Vagina (tissue), 2 donors: Measurements from ENCODE around the gene ARHGEF16. TPM values are rescaled to one million over a fixed set of nuclear protein-coding genes. Genes with fewer than 3 reads are reported as not detected.

Experiments used
- DNase-seq, 2 donors: peaks; one replicate each; pipeline ENCODE4 v3.0.0-alpha.2; 2017; ENCODE audit errors: extremely low spot score in 2 of 2
- H3K27ac ChIP-seq: fragments of 200-600 bp; sonication (generic); one replicate; pipeline ENCODE4 v1.5.1; 2019
- H3K27me3 ChIP-seq: fragments of 200-600 bp; sonication (generic); one replicate; pipeline ENCODE4 v1.5.1; 2019
- H3K36me3 ChIP-seq, 2 donors: fragments of 200-600 bp; sonication (generic); one replicate each; pipeline ENCODE4 v1.5.1; 2017 to 2019
- H3K4me1 ChIP-seq: fragments of 200-600 bp; sonication (generic); one replicate; pipeline ENCODE4 v1.5.1; 2019
- H3K4me3 ChIP-seq, 2 donors: fragments of 200-600 bp; sonication (generic); 1 replicate in 1 of 2; 2 replicates in 1 of 2; pipeline ENCODE4 v1.5.1; 2016 to 2019
- H3K9me3 ChIP-seq: fragments of 200-600 bp; sonication (generic); one replicate; pipeline ENCODE4 v1.5.1; 2019
- POLR2A ChIP-seq, 2 donors: fragments of 450-650 bp; IDR thresholded peaks; one replicate each; pipeline ENCODE4 v1.6.1; 2017; ENCODE audit warnings: antibody characterized with exemption in 2 of 2, mild to moderate bottlenecking in 2 of 2, moderate library complexity in 2 of 2
- POLR2AphosphoS5 ChIP-seq, 2 donors: sonication (generic); formaldehyde crosslinking; IDR thresholded peaks; one replicate each; pipeline ENCODE4 v1.9.0; 2017; ENCODE audit warnings: antibody characterized with exemption in 2 of 2, mild to moderate bottlenecking in 2 of 2, low read depth in 1 of 2; ENCODE audit not compliant: insufficient read depth in 1 of 2
- intact Hi-C: fragments of 100-400 bp; cut with DNase I; formaldehyde crosslinking; loops from one replicate; pipeline ENCODE4 v1.15.1; 2023
- total RNA-seq: library from RNA; depleted of rRNA; stranded (reverse); fragments of >200 nt; gene quantifications from one replicate; pipeline ENCODE4 v1.2.3, GENCODE V29; 2016
- TF ChIP-seq, protein P1 (sequence below), 3 experiments: fragments of 450-650 bp in 2 of 3; fragments of 200-600 bp in 1 of 3; sonication (generic) in 1 of 3; IDR thresholded peaks; one replicate each; pipeline ENCODE4 v1.5.1; 2017 to 2019; ENCODE audit warnings: antibody characterized with exemption in 3 of 3, mild to moderate bottlenecking in 2 of 3, moderate library complexity in 2 of 3

The ARHGEF16 gene
- total RNA-seq, 1 donor from 2014 or later = 6.4 TPM

GRCh38 chr1:3450983-3451382 is 3.5 kb upstream of the ARHGEF16 start:
- Histone ChIP-seq H3K27me3 (no peaks in the 10 kb centered on the region), H3K27ac (no peak overlapping the region), H3K4me3 (no peak overlapping the region), H3K4me1 (peaks cover 23% of the 10 kb centered on the region), H3K9me3 (no peaks in the 10 kb centered on the region), H3K36me3 (no peaks in the 10 kb centered on the region)
- intact Hi-C loops = loop anchor here (10.0 kb wide), 1 partner anchor 264 kb away; no protein-coding TSS in a partner anchor
- no peak for DNase-seq
- TF ChIP-seq, protein P1, sequence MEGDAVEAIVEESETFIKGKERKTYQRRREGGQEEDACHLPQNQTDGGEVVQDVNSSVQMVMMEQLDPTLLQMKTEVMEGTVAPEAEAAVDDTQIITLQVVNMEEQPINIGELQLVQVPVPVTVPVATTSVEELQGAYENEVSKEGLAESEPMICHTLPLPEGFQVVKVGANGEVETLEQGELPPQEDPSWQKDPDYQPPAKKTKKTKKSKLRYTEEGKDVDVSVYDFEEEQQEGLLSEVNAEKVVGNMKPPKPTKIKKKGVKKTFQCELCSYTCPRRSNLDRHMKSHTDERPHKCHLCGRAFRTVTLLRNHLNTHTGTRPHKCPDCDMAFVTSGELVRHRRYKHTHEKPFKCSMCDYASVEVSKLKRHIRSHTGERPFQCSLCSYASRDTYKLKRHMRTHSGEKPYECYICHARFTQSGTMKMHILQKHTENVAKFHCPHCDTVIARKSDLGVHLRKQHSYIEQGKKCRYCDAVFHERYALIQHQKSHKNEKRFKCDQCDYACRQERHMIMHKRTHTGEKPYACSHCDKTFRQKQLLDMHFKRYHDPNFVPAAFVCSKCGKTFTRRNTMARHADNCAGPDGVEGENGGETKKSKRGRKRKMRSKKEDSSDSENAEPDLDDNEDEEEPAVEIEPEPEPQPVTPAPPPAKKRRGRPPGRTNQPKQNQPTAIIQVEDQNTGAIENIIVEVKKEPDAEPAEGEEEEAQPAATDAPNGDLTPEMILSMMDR (IDR thresholded peaks at IDR 0.05) = no peak
- TF ChIP-seq POLR2A (IDR thresholded peaks at IDR 0.05) (no peak), POLR2AphosphoS5 (IDR thresholded peaks at IDR 0.05; ENCODE audit: insufficient read depth in 1 of 2, low read depth in 1 of 2) (no peak)

GRCh38 chr1:3451994-3452865 is 2.2 kb upstream of the ARHGEF16 start:
- Histone ChIP-seq H3K27me3 (no peaks in the 10 kb centered on the region), H3K27ac (no peak overlapping the region), H3K36me3 (no peaks in the 10 kb centered on the region), H3K4me3 (no peak overlapping the region), H3K9me3 (no peaks in the 10 kb centered on the region), H3K4me1 (peaks cover 23% of the 10 kb centered on the region)
- no peak for DNase-seq
- intact Hi-C loops = loop anchor here (10.0 kb wide), 1 partner anchor 263 kb away; no protein-coding TSS in a partner anchor
- TF ChIP-seq, protein P1 (IDR thresholded peaks at IDR 0.05) = no peak
- TF ChIP-seq POLR2A (IDR thresholded peaks at IDR 0.05) (no peak), POLR2AphosphoS5 (IDR thresholded peaks at IDR 0.05; ENCODE audit: insufficient read depth in 1 of 2, low read depth in 1 of 2) (no peak)

GRCh38 chr1:3452866-3453175 is 1.6 kb upstream of the ARHGEF16 start:
- no peak for DNase-seq
- no peaks in the 10 kb centered on the region for H3K36me3 ChIP-seq
- H3K27ac ChIP-seq = no peak overlapping the region
- peaks cover 29% of the 10 kb centered on the region for H3K4me1 ChIP-seq
- no peak overlapping the region for H3K4me3 ChIP-seq
- intact Hi-C loops = loop anchor here (10.0 kb wide), 1 partner anchor 262 kb away; no protein-coding TSS in a partner anchor
- TF ChIP-seq POLR2A (IDR thresholded peaks at IDR 0.05) (no peak), POLR2AphosphoS5 (IDR thresholded peaks at IDR 0.05; ENCODE audit: insufficient read depth in 1 of 2, low read depth in 1 of 2) (no peak)
- TF ChIP-seq, protein P1 (IDR thresholded peaks at IDR 0.05) = no peak
- H3K9me3 ChIP-seq = no peaks in the 10 kb centered on the region
- no peaks in the 10 kb centered on the region for H3K27me3 ChIP-seq

DNA sequence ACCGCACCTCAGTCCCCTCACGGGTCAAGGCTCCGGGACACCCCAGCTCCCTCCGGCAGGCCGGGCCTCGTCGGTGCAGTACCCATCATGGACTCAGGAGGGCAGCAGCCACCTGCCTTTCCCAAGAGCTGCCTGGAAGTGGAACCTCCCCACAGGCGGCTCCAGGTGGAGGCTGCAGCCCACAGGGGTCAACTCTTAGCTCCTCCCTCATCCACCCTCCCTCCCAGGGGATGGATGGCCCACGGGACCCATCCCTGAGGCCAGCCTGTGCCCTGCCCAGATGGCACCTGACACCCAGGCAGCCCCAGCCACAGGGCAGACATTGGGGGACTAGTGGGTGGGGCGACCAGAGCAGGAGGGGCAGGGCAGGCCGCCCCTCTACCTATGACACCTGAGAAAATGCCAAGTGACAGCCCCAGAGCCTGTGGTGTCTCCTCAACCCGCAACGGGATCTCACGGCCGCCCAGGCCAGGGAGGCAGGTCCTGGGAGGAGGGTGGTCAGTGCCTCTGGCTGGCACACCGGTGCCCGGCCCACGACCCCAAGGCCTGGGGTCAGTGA is 1.2 kb upstream of the ARHGEF16 start:
- H3K27me3 ChIP-seq = no peaks in the 10 kb centered on the region
- intact Hi-C loops = loop anchor here (10.0 kb wide), 1 partner anchor 262 kb away; no protein-coding TSS in a partner anchor
- TF ChIP-seq, protein P1 (IDR thresholded peaks at IDR 0.05) = peak; percentile 68 to 74 (median 73)
- no peak for TF ChIP-seq POLR2AphosphoS5 (IDR thresholded peaks at IDR 0.05; ENCODE audit: insufficient read depth in 1 of 2, low read depth in 1 of 2)
- TF ChIP-seq POLR2A (IDR thresholded peaks at IDR 0.05) = no peak
- H3K4me3 ChIP-seq = no peak overlapping the region
- H3K9me3 ChIP-seq = no peaks in the 10 kb centered on the region
- no peaks in the 10 kb centered on the region for H3K36me3 ChIP-seq
- H3K4me1 ChIP-seq = peaks cover 34% of the 10 kb centered on the region
- DNase-seq = no peak
- H3K27ac ChIP-seq = no peak overlapping the region
